ENCODE data around the gene TCFL5.

Gene TCFL5

GRCh38 chr20:62818592-62819493 lies 42.8 kb downstream of the TCFL5 start:
- Mint-ChIP-seq H3K9me3 (no peaks in the 10 kb centered on the region), H3K27me3 (peaks cover 71% of the 10 kb centered on the region), H3K4me3 (no peak overlapping the region), H3K36me3 (no peaks in the 10 kb centered on the region), H3K4me1 (peaks cover 11% of the 10 kb centered on the region), H3K27ac (no peak overlapping the region)
- CTCF ChIA-PET, result interaction anchor here (1.7 kb wide), 1 partner anchor 10 kb away, joined by 5 read pairs; no protein-coding TSS in a partner anchor
- DNase-seq, result no peak

GRCh38 chr20:62817975-62818591 lies 43.5 kb downstream of the TCFL5 start:
- peaks cover 70% of the 10 kb centered on the region for H3K27me3 Mint-ChIP-seq
- no peaks in the 10 kb centered on the region for H3K9me3 Mint-ChIP-seq
- CTCF ChIA-PET, result no interaction called here
- H3K4me3 Mint-ChIP-seq, result no peak overlapping the region
- H3K36me3 Mint-ChIP-seq, result no peaks in the 10 kb centered on the region
- no peak for DNase-seq
- no peak overlapping the region for H3K27ac Mint-ChIP-seq
- peaks cover 10% of the 10 kb centered on the region for H3K4me1 Mint-ChIP-seq

- Mint-ChIP-seq H3K4me3 (no peak within 1 kb of the TSS), H3K36me3 (peaks cover 3% of the 10 kb centered on the region), H3K27me3 (peaks cover 68% of the 10 kb centered on the region), H3K4me1 (peaks cover 7% of the 10 kb centered on the region), H3K27ac (no peak within 1 kb of the TSS), H3K9me3 (no peaks in the 10 kb centered on the region)
- DNase-seq, result no peak
- CTCF ChIA-PET, result no interaction called here
Measured at GRCh38 chr20:62816884-62817873, 44.4 kb downstream of the TCFL5 start, which contains the start of gene COL9A3. Gene COL9A3 (plus strand): TSS chr20:62817050. CDS start chr20:62817065, 15 bp downstream.

GRCh38 chr20:62816031-62816883 lies 45.4 kb downstream of the TCFL5 start:
- Mint-ChIP-seq H3K27me3 (peaks cover 68% of the 10 kb centered on the region), H3K27ac (no peak overlapping the region), H3K4me3 (no peak overlapping the region), H3K9me3 (no peaks in the 10 kb centered on the region), H3K4me1 (peaks cover 7% of the 10 kb centered on the region), H3K36me3 (peaks cover 6% of the 10 kb centered on the region)
- DNase-seq, result no peak
- CTCF ChIA-PET, result interaction anchor here (1.3 kb wide), 1 partner anchor 193 kb away, joined by 4 read pairs; no protein-coding TSS in a partner anchor

- Mint-ChIP-seq H3K36me3 (peaks cover 6% of the 10 kb centered on the region), H3K4me3 (no peak overlapping the region), H3K27ac (no peak overlapping the region), H3K4me1 (peaks cover 7% of the 10 kb centered on the region), H3K9me3 (no peaks in the 10 kb centered on the region), H3K27me3 (peaks cover 60% of the 10 kb centered on the region)
- CTCF ChIA-PET, result interaction anchor here (1.3 kb wide), 1 partner anchor 194 kb away, joined by 4 read pairs; no protein-coding TSS in a partner anchor
- no peak for DNase-seq
Measured at GRCh38 chr20:62815066-62815991, 46.3 kb downstream of the TCFL5 start.

- no peaks in the 10 kb centered on the region for H3K9me3 Mint-ChIP-seq
- DNase-seq, result no peak
- H3K36me3 Mint-ChIP-seq, result peaks cover 6% of the 10 kb centered on the region
- no peak overlapping the region for H3K4me3 Mint-ChIP-seq
- H3K4me1 Mint-ChIP-seq, result peaks cover 7% of the 10 kb centered on the region
- H3K27me3 Mint-ChIP-seq, result peaks cover 54% of the 10 kb centered on the region
- CTCF ChIA-PET, result interaction anchor here (1.1 kb wide), 1 partner anchor 8 kb away, joined by 3 read pairs; no protein-coding TSS in a partner anchor
- H3K27ac Mint-ChIP-seq, result no peak overlapping the region
Measured at GRCh38 chr20:62814709-62815065, 46.9 kb downstream of the TCFL5 start.

- CTCF ChIA-PET, result interaction anchor here (1.1 kb wide), 1 partner anchor 8 kb away, joined by 3 read pairs; no protein-coding TSS in a partner anchor
- no peaks in the 10 kb centered on the region for H3K9me3 Mint-ChIP-seq
- no peak for DNase-seq
- H3K4me3 Mint-ChIP-seq, result no peak overlapping the region
- H3K27ac Mint-ChIP-seq, result no peak overlapping the region
- peaks cover 49% of the 10 kb centered on the region for H3K27me3 Mint-ChIP-seq
- peaks cover 7% of the 10 kb centered on the region for H3K4me1 Mint-ChIP-seq
- H3K36me3 Mint-ChIP-seq, result peaks cover 7% of the 10 kb centered on the region
Measured at GRCh38 chr20:62814060-62814708, 47.4 kb downstream of the TCFL5 start.

GRCh38 chr20:62813588-62813987 lies 48.0 kb downstream of the TCFL5 start:
- H3K36me3 Mint-ChIP-seq, result peaks cover 9% of the 10 kb centered on the region
- CTCF ChIA-PET, result interaction anchor here (1.1 kb wide), 1 partner anchor 9 kb away, joined by 3 read pairs; no protein-coding TSS in a partner anchor
- H3K9me3 Mint-ChIP-seq, result no peaks in the 10 kb centered on the region

GRCh38 chr20:62812907-62813200 lies 48.8 kb downstream of the TCFL5 start:
- H3K9me3 Mint-ChIP-seq, result no peaks in the 10 kb centered on the region
- H3K27me3 Mint-ChIP-seq, result peaks cover 35% of the 10 kb centered on the region
- DNase-seq, result no peak
- no peak overlapping the region for H3K27ac Mint-ChIP-seq
- CTCF ChIA-PET, result no interaction called here
- no peak overlapping the region for H3K4me3 Mint-ChIP-seq
- H3K36me3 Mint-ChIP-seq, result peaks cover 14% of the 10 kb centered on the region
- H3K4me1 Mint-ChIP-seq, result peaks cover 11% of the 10 kb centered on the region

More at GRCh38 chr20:62813588-62813987, 48.0 kb downstream of the TCFL5 start:
- no peak for DNase-seq
- H3K27ac Mint-ChIP-seq, result no peak overlapping the region
- H3K27me3 Mint-ChIP-seq, result peaks cover 43% of the 10 kb centered on the region
- peaks cover 7% of the 10 kb centered on the region for H3K4me1 Mint-ChIP-seq
- H3K4me3 Mint-ChIP-seq, result no peak overlapping the region

- DNase-seq, result no peak
- peaks cover 14% of the 10 kb centered on the region for H3K4me1 Mint-ChIP-seq
- no peaks in the 10 kb centered on the region for H3K9me3 Mint-ChIP-seq
- no peak overlapping the region for H3K27ac Mint-ChIP-seq
- H3K36me3 Mint-ChIP-seq, result peaks cover 16% of the 10 kb centered on the region
- CTCF ChIA-PET, result no interaction called here
- H3K4me3 Mint-ChIP-seq, result no peak overlapping the region
- H3K27me3 Mint-ChIP-seq, result peaks cover 30% of the 10 kb centered on the region
Measured at GRCh38 chr20:62812181-62812906, 49.3 kb downstream of the TCFL5 start.

- H3K4me3 Mint-ChIP-seq, result no peak overlapping the region
- no peaks in the 10 kb centered on the region for H3K9me3 Mint-ChIP-seq
- H3K27me3 Mint-ChIP-seq, result peaks cover 29% of the 10 kb centered on the region
- DNase-seq, result no peak
- H3K36me3 Mint-ChIP-seq, result peaks cover 16% of the 10 kb centered on the region
- CTCF ChIA-PET, result interaction anchor here (1.1 kb wide), 1 partner anchor 402 kb away, joined by 3 read pairs; no protein-coding TSS in a partner anchor
- H3K27ac Mint-ChIP-seq, result no peak overlapping the region
- H3K4me1 Mint-ChIP-seq, result peaks cover 17% of the 10 kb centered on the region
Measured at GRCh38 chr20:62811720-62812119, 49.9 kb downstream of the TCFL5 start.

All from activated naive CD4-positive, alpha-beta T cell treated with anti-CD3 and anti-CD28 coated beads, Interleukin-2, amount 10 ng/mL, durations not matched to agents 7 days and 5 days (primary cell).